Left ventricle myocardium inferior (tissue), 1 donor: ENCODE measurements around the gene AKAP13. TPM values are rescaled to one million over a fixed set of nuclear protein-coding genes. Genes with fewer than 3 reads are reported as not detected.
A peak's percentile ranks its signal among the peaks of the same experiment; 100 is the strongest.

ENCODE experiments used
- DNase-seq: peaks from one replicate; pipeline ENCODE4 v3.0.0-alpha.2; 2020
- H3K27ac ChIP-seq: fragments of 200-600 bp; replicated peaks from 2 replicates; pipeline ENCODE4 v1.8.0; 2021
- H3K27me3 ChIP-seq: fragments of 200-600 bp; 2 replicates; pipeline ENCODE4 v1.8.0; 2021; ENCODE audit warnings: low read depth
- H3K36me3 ChIP-seq: fragments of 200-600 bp; 2 replicates; pipeline ENCODE4 v1.8.0; 2021
- H3K4me1 ChIP-seq: fragments of 200-600 bp; 2 replicates; pipeline ENCODE4 v1.8.0; 2021
- H3K4me3 ChIP-seq: fragments of 200-600 bp; 2 replicates; pipeline ENCODE4 v1.8.0; 2021; ENCODE audit warnings: mild to moderate bottlenecking, moderate library complexity
- H3K9me3 ChIP-seq: fragments of 200-600 bp; replicated peaks from 2 replicates; pipeline ENCODE4 v1.8.0; 2021
- intact Hi-C: fragments of 100-400 bp; cut with micrococcal nuclease; formaldehyde crosslinking; loops from one replicate; pipeline ENCODE4 v1.11.0; 2022
- total RNA-seq: library from RNA; stranded (reverse); fragmentation: NEBNext Ultra II Directional; extraction: Animal tissue kit (Norgen Biotek cat#: 25700); gene quantifications from one replicate; pipeline ENCODE4 v1.2.1, GENCODE V29; 2021
- TF ChIP-seq, protein P1 (sequence below): fragments of 200-600 bp; IDR thresholded peaks from 2 replicates; pipeline ENCODE4 v1.8.0; 2021; ENCODE audit warnings: antibody characterized with exemption, mild to moderate bottlenecking, borderline replicate concordance
- donor health status: DM: no; HTN: yes; CAD: no; lungs with severe emphysema.

The AKAP13 gene
- total RNA-seq, 1 donor from 2014 or later: 331 TPM

DNA sequence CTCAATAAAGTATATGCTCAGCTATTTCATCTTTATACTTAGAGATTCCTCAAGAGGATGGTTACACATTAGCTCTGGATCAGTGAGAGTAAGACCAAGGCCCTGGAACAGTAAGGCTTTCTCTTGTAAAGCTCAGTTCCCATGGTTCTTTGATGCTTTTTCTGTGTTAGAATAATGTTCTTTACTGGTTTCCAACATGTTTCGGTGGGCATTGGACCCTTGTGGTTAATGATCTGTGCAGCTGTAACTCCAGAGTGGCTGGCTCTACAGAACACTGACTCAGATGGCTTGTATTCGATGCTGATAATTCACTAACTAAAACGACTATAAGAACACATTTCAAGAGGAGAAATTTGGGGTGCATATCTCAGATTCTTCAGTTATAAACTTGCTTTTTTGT, 114.7 kb downstream of the AKAP13 start:
- H3K27ac ChIP-seq: peak overlapping the region; percentile 80
- H3K27me3 ChIP-seq: no peaks in the 10 kb centered on the region
- H3K4me1 ChIP-seq: peaks cover 99% of the 10 kb centered on the region
- no peaks in the 10 kb centered on the region for H3K36me3 ChIP-seq
- intact Hi-C loops: loop anchor here (10.0 kb wide), 2 partner anchors 90 to 200 kb away; no protein-coding TSS in a partner anchor
- no peaks in the 10 kb centered on the region for H3K9me3 ChIP-seq
- H3K4me3 ChIP-seq: no peak overlapping the region
- no peak for DNase-seq
- TF ChIP-seq, protein P1, sequence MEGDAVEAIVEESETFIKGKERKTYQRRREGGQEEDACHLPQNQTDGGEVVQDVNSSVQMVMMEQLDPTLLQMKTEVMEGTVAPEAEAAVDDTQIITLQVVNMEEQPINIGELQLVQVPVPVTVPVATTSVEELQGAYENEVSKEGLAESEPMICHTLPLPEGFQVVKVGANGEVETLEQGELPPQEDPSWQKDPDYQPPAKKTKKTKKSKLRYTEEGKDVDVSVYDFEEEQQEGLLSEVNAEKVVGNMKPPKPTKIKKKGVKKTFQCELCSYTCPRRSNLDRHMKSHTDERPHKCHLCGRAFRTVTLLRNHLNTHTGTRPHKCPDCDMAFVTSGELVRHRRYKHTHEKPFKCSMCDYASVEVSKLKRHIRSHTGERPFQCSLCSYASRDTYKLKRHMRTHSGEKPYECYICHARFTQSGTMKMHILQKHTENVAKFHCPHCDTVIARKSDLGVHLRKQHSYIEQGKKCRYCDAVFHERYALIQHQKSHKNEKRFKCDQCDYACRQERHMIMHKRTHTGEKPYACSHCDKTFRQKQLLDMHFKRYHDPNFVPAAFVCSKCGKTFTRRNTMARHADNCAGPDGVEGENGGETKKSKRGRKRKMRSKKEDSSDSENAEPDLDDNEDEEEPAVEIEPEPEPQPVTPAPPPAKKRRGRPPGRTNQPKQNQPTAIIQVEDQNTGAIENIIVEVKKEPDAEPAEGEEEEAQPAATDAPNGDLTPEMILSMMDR: no peak

DNA sequence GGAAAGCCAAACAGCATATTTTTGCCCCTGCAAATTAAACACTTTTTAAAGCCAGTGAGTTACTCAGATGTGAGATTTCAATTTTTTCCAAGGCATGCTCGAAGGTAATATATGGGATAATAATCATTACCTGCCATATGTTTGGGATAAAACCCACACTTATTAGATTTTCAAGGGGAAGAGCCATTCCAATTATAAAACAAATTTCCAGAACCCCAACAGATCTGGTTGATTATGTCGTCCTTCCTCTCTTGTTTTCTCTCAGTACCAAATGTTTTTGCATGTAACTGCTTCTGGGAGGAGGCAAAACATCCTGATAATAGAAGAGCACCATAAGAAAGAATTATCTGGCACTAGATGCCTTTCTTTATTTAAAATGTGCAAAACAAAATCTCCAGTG, 115.1 kb downstream of the AKAP13 start:
- Histone ChIP-seq H3K4me1 (peaks cover 99% of the 10 kb centered on the region), H3K9me3 (no peaks in the 10 kb centered on the region), H3K27ac (peak overlapping the region; percentile 80)

GRCh38 chr15:85496151-85496550, 115.7 kb downstream of the AKAP13 start:
- no peaks in the 10 kb centered on the region for H3K36me3 ChIP-seq
- no peaks in the 10 kb centered on the region for H3K27me3 ChIP-seq
- TF ChIP-seq, protein P1: no peak
- no peaks in the 10 kb centered on the region for H3K9me3 ChIP-seq
- no peak for DNase-seq
- peak overlapping the region; percentile 80 for H3K27ac ChIP-seq
- peaks cover 99% of the 10 kb centered on the region for H3K4me1 ChIP-seq
- H3K4me3 ChIP-seq: no peak overlapping the region
- intact Hi-C loops: loop anchor here (10.0 kb wide), 2 partner anchors 89 to 199 kb away; no protein-coding TSS in a partner anchor

More for the DNA sequence above, 115.1 kb downstream of the AKAP13 start:
- intact Hi-C loops: loop anchor here (10.0 kb wide), 2 partner anchors 89 to 199 kb away; no protein-coding TSS in a partner anchor
- TF ChIP-seq, protein P1: no peak
- no peaks in the 10 kb centered on the region for H3K36me3 ChIP-seq
- H3K4me3 ChIP-seq: no peak overlapping the region
- H3K27me3 ChIP-seq: no peaks in the 10 kb centered on the region
- no peak for DNase-seq

DNA sequence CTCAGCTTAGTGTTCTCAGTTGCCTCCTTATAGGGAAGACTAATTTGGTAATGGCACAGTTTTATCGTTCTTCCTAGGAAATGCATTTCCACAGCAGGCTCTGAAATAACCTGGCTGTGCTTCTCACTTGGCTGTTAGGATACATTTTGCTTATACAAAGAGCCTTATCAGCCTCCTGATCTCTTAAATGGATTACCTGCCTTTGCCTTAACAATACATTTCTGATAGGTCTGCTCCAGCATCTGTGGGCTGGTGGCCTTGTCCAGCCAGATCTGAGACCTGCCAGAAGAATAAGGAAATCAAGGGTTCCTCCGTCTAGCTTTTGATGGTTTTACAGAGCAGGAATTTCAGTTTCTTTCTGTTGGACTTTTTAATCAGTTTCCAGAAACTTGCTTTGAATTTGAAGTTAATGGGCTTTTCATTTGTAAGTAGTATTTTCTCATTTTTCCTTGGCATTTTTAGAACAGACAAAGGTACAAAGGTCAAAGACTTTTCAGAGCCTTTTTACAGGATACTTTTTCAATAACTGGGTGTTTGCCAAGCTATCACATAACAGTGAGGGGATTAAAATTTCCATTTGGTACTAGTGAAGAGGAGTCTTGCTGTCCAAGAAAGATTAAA, 116.3 kb downstream of the AKAP13 start:
- Histone ChIP-seq H3K27me3 (no peaks in the 10 kb centered on the region), H3K4me3 (no peak overlapping the region), H3K9me3 (no peaks in the 10 kb centered on the region), H3K27ac (peak overlapping the region; percentile 80), H3K36me3 (no peaks in the 10 kb centered on the region), H3K4me1 (peaks cover 100% of the 10 kb centered on the region)
- intact Hi-C loops: loop anchor here (10.0 kb wide), 2 partner anchors 88 to 198 kb away; no protein-coding TSS in a partner anchor
- DNase-seq: no peak
- TF ChIP-seq, protein P1: no peak

GRCh38 chr15:85497172-85497569, 116.8 kb downstream of the AKAP13 start:
- intact Hi-C loops: loop anchor here (10.0 kb wide), 2 partner anchors 88 to 198 kb away; no protein-coding TSS in a partner anchor
- peak overlapping the region; percentile 80 for H3K27ac ChIP-seq
- H3K4me1 ChIP-seq: peaks cover 100% of the 10 kb centered on the region
- H3K9me3 ChIP-seq: no peaks in the 10 kb centered on the region
- H3K4me3 ChIP-seq: no peak overlapping the region
- H3K27me3 ChIP-seq: no peaks in the 10 kb centered on the region
- TF ChIP-seq, protein P1: no peak
- H3K36me3 ChIP-seq: no peaks in the 10 kb centered on the region
- no peak for DNase-seq
